Fibroblast of pulmonary artery (primary cell): Measurements from ENCODE around the gene ADAMTS3.

ENCODE experiments used
- DNase-seq: peaks from one replicate; pipeline ENCODE4 v3.0.0-alpha.2; 2010; ENCODE audit warnings: low read depth
- H3K4me3 ChIP-seq: replicated peaks from 2 replicates; pipeline ENCODE4 v1.5.1; 2011; ENCODE audit warnings: low read depth, mild to moderate bottlenecking, control low read depth, low read length, moderate library complexity
- TF ChIP-seq, protein P1 (sequence below): IDR thresholded peaks from 2 replicates; pipeline ENCODE4 v1.5.1; 2011; ENCODE audit warnings: mild to moderate bottlenecking, control low read depth, low read length, inconsistent platforms; ENCODE audit errors: missing control alignments

The ADAMTS3 gene

DNA sequence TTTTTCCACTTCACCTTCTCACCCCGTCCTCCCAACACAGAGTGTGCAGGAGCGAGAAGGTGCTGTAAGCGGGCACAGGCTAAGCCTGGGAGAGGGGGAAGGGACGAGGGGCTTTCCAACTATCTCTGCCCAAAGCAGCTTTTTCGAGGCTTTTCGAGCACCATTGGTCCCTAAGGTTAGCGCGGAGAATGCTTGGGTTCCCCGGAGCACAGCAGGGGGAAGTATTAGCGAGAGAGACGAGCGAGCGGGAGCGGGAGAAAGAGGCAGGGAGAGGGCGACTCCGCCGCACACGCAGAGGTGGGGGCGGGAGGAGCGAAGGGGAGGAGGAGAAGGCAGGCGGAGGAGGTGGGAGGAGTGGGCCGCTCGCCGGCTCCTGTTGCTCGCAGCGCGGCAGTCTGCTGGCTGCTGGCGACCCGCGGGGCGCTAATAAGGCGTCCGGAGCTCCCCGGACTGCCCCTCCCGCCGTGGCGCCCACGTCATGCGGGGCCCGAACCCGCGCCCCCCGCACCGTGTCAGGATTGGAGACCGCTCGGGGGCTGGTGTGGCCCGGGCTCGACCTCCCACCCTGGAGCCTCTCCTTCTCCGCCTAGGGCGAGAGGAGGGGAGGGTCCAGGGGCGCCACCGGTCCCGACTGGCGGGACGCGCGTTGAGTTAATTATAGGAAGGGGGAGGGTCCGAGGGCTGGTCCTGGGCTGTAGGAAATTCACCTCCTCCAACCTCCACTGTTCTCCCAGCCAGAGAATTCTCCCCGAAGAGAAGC lies at the start of gene ADAMTS3:
TSS of gene ADAMTS3 (minus strand) at position 263 of the 760 bp plus-strand sequence. CDS start 459 bp downstream, outside the sequence.
- TF ChIP-seq, protein P1, sequence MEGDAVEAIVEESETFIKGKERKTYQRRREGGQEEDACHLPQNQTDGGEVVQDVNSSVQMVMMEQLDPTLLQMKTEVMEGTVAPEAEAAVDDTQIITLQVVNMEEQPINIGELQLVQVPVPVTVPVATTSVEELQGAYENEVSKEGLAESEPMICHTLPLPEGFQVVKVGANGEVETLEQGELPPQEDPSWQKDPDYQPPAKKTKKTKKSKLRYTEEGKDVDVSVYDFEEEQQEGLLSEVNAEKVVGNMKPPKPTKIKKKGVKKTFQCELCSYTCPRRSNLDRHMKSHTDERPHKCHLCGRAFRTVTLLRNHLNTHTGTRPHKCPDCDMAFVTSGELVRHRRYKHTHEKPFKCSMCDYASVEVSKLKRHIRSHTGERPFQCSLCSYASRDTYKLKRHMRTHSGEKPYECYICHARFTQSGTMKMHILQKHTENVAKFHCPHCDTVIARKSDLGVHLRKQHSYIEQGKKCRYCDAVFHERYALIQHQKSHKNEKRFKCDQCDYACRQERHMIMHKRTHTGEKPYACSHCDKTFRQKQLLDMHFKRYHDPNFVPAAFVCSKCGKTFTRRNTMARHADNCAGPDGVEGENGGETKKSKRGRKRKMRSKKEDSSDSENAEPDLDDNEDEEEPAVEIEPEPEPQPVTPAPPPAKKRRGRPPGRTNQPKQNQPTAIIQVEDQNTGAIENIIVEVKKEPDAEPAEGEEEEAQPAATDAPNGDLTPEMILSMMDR: no peak
- peak within 1 kb of the TSS; percentile 77 for H3K4me3 ChIP-seq
- DNase-seq: peak; percentile 67

DNA sequence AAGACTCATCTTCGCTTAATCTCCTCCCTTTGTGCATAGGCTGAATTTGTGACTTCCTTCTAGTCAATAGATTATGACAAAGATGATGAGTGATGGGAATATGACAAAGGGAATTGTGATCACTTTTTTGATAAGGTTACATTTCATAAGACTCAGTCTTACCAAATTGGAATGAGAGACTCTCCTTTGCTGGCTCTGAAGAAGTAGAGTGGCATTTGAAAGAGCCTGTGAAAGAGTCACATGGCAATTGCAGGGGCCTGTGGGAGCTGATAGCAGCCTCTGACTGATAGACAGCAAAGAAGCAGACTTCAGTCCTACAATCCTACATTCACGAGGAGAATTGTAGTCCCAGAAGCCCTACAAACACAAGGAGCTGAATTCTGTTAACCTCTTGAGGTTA lies 44.9 kb upstream of the ADAMTS3 start:
- TF ChIP-seq, protein P1: no peak
- no peak for DNase-seq
- H3K4me3 ChIP-seq: no peak overlapping the region

DNA sequence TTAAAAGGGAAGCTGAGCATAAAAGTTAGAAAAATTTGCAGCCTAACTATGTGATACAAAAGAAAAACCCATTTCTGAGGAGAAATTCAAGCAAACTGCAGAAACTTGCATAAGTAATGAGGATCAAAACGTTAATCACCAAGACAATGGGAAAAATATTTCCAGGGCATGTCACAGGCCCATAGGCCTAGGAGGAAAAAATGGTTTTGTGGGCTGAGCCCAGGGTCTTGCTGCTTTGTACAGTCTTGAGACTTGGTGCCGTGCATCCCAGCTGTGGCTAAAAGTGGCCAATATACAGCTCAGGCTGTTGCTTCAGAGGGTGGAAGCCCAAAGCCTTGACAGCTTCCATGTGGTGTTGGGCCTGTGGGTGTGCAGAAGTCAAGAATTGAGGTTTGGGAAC lies 37.7 kb upstream of the ADAMTS3 start:
- no peak for DNase-seq
- TF ChIP-seq, protein P1: no peak
- no peak overlapping the region for H3K4me3 ChIP-seq

DNA sequence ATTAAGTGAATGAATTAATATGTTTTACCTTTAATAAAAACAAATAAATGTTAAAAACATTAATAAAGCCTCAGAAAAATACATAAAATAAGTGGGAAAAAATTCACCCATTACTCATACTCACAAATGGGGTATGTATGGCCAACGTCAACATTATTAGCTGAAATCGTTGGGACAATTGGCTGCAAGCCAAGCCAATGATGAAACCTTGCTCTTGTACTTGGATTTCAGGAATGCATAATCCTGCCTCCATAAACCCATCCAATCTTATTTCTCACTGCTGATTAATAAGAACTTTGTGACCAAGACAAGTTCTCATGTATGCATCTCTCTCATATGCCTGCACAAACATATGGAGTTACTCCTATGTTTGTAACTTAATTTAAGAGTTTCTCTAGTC lies 35.3 kb upstream of the ADAMTS3 start:
- H3K4me3 ChIP-seq: no peak overlapping the region
- TF ChIP-seq, protein P1: no peak
- peak; percentile 65 for DNase-seq

DNA sequence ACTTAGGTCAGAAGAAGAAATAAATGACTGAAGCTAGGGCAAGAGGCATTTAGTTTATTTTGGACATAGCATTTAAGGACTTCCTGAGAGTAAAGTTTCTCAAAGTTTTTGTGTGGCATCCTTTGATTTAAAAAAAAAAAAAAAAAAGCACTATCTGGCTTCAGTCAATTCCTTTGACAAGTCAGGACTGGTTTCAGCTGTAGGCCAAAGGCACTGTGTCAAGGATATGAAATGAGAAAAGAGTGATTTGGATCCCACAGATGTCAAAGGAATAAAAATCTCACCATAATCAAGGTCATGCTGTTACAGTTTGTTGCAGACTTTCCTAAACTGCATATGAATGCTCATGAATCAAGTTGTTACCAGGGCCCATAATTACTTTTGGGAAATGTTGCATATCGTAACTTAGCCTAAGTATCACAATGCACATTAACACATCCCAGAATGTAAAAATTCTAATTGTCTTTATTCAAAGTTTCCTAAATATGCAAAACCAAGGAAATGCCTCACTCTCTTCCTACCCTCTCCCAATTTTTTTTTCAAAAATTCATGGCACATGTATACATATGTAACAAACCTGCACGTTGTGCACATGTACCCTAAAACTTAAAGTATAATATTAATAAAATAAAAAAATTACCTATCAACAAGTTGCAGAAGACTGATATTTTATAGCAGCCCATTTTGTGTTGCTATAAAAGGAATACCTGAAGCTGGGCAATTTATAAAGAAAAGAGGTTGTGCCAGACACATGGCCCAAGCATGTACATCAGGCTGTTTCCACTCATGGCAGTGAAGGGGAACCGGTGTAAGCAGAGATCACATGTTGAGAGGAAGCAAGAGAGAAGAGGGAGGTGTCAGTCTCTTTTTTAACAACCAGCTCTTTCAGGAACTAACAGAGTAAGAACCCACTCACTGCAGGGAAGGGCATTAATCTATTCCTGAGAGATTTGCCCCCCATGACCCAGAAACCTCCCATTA lies 33.7 kb upstream of the ADAMTS3 start:
- no peak for DNase-seq
- no peak overlapping the region for H3K4me3 ChIP-seq

More for the DNA sequence above, 33.7 kb upstream of the ADAMTS3 start:
- TF ChIP-seq, protein P1: no peak
